LHCN-M2 (cell line): Measurements from ENCODE around the gene SYNGR4. TPM values are rescaled to one million over a fixed set of nuclear protein-coding genes. Genes with fewer than 3 reads are reported as not detected.
"Not testable (repeated sequence)": the region's sequence is repeated elsewhere in the genome, so short reads cannot be mapped to it uniquely, and the experiment has no call there.

Source experiments
- DNase-seq: peaks from one replicate; pipeline ENCODE4 v3.0.0-alpha.2; 2012; ENCODE audit warnings: low read depth
- polyA plus RNA-seq: library from polyadenylated mRNA; unstranded; fragments of >200 nt; gene quantifications from one replicate; pipeline ENCODE4 v1.2.1, GENCODE V29; 2012; ENCODE audit warnings: missing spikeins
- total RNA-seq: library from RNA; depleted of rRNA; stranded (reverse); fragments of >200 nt; gene quantifications from 2 replicates; pipeline ENCODE4 v1.2.3, GENCODE V29; 2014; rRNA removed

The SYNGR4 gene, protein sequence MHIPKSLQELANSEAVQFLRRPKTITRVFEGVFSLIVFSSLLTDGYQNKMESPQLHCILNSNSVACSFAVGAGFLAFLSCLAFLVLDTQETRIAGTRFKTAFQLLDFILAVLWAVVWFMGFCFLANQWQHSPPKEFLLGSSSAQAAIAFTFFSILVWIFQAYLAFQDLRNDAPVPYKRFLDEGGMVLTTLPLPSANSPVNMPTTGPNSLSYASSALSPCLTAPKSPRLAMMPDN
- not detected in 2 replicates for total RNA-seq
- not detected for polyA plus RNA-seq

DNA sequence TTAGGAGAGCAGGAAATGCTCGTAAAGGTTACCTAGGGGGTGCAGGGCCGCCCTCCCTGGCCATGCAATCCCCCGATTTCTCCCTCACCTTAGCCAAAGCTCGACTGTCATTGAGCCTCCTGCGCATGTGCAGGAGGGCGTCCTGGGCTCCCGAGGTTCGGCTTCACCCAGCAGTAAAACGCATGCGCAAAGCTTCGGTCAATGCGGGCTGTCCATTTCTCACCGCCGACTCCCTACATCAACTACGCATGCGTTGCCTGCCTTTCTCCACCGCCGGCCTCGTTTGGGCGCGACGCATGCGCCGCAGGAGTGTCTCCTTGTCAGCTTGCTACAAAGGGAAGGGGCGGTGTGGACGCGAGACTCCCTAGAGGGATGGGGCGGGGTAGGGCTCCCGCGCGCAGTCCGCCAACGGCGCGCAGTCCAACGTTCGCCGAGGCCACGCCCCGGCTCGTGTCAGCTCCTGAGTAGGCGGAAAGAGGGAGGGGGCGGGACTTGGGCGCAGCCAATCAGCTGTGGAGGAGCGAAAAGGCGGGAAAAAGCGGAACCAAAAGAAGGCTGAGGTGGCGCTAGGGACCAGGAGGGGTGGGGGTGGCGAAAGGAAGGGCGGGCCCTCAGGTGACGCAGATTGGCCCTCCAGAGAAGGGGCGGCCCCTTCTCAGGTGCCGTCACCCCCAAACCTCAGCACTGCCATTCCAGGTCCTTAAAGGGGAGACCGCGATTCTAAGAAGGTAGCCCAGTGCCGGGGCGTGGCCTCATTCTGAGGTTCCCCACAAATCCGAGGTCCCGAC lies at the start of gene SYNGR4, which contains the start of gene TMEM143:
SYNGR4 (plus strand) TSS at position 558 of the 788 bp plus-strand sequence. CDS start 1,476 bp downstream, outside the sequence.
TMEM143 (minus strand) TSS at position 131 of the 788 bp plus-strand sequence; CDS start at position 111, 20 bp downstream.
- peak; percentile 99 for DNase-seq

DNA sequence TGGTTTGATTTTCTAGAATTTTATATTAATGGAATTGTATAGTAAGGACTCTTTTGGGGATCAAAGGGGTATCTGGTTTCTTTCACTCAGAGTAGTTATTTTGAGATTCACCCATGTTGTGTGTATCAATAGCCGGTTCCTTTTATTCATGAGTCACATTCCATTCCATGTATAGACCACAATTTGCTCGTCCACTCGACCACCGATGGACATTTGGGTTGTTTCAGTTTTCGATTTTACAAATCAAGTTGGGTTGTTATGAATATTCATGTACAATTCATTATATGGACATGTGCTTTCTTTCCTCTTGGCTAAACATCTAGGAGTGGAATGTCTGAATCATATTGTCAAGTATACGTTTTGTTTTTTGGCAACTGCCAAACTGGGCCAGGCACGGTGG lies 48.5 kb upstream of the SYNGR4 start:
- no peak for DNase-seq

DNA sequence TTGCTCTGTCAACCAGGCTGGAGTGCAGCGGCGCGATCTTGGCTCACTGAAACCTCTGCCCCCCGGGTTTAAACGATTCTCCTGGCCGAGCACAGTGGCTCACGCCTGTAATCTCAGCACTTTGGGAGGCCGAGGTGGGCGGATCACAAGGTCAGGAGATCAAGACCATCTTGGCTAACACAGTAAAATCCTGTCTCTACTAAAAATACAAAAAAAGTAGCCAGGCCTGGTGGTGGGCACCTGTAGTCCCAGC lies 46.5 kb upstream of the SYNGR4 start:
- DNase-seq: not testable (repeated sequence)

DNA sequence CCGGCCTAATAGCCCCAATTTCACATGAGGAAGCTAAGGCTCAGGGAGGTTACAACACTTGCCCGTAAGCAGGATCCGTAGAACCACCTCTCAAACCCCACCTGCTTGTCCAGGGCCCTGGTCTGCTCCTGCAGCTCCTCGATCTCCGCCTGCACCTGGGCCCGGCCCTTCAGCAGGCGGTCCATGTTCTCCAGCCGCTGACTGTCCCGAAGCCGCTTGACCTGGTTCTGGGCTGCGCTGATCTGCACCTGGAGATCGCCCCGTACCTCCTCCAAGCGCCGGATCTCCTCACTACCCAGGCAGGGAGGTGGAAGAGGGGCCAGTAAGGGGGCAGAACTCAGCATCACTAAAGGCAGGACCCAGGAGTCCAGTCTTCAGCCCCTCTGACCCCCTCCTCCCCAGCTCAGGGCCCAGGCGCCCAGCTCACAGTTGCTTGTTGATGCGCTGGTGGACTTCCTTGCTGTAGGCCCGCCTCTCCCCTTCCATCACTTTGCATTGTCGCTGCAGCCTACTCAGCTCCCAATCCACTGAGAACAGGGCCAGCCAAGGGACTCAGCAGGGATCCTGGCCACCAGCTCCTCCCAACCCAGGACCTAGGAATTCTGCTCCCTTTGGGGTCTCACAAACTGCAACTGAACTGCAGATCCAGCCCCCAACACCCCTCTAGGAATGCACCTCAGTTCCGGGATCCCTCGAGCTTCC lies 45.7 kb upstream of the SYNGR4 start:
- DNase-seq: no peak

DNA sequence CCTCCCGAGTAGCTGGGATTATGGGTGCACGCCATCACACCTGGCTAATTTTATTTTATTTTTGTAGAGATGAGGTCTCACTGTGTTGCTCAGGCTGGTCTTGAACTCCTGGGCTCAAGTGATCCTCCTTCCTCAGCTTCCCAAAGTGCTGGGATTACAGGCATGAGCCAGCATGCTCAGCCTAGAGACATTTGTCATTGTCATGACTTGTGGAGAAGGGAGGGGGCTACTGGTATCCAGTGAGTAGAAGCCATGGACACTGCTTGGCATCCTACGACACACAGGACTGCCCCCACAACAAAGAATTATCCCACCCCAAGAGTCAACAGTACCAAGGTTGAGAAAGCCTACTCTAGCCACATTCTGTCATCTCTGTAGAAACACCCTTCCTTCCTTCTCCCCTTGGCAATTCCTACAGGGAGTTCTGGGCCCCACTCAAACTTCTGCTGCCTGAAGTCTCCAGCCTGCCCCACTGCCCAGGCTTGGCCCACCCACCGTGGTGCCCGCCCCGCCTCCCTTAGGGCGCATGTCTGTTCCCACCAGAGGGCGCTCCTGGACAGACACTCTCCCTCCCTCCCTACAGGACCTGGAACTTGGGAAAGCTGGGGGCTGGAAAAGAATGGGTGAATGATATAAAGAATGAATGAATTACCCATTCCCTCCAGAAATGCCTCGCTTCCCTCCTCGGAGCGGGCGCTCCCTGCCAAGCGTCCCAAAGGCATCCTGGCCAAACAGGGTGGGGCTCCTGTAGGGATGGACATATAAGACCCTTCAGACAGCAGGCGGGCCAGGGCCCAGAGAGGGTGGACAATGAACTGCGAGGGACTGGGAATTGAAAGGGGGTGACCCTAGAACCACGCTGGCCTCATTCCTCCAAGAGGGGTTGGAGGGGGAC lies 44.3 kb upstream of the SYNGR4 start:
- DNase-seq: peak; percentile 77

DNA sequence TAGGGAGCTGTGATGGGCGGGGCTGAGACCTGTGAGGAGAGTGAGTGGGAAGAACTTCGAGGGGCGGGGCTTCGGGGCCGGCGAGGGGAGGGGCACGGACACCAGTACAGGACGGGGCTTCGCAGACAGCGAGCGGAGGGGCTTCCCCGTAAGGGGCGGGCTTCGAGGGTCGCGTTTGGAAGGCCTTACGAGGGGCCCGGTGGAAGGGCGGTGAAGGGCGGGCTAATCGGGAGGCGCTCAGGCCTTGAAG lies 42.9 kb upstream of the SYNGR4 start:
- DNase-seq: peak; percentile 26

DNA sequence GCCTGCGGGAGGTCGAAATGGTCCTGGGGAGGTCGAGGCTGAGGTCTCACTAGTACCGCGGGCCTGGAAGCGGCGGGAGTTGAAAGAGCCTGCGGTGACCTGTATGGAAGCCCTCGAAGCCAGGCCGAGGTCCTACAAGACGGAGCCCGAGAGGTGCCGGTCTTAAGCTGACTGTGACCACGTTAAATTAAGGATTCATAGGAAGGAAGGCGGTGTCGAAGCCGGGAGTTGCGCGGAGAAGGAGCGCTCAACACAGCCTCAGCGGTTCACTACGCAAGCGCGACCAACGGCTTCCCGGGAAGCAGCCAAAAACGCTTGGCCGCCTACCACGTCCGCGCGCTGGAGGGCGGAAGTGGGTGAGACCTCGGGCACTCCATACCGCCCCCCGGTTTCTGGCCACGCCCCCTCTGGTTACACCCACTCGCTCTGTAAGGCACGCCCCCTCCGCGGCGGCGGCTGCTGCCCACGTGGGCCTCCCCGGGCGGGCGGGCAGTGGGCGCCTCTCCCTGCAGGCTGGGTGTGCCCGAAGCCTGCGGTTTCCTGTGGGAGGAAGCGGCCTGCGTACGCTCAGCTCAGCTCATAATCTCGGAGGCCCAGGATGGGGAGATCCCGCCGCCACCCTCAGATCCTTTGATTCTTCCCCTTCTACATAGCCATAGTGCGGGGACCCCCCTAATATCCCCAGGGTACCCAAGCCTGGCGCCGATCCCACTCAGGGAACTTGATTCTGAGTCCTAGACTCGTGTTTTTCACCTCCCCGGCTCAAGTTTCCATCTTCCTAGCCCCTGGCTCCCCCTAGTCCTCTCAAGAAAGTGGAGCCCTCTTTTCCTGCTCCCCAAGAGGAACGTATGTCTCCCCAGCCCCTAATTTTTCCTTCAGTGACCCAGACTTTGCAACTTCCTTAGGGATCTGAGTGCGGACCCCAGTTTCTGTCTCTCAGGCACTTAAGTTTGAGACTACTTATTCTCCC lies 42.3 kb upstream of the SYNGR4 start:
- peak; percentile 98 for DNase-seq

DNA sequence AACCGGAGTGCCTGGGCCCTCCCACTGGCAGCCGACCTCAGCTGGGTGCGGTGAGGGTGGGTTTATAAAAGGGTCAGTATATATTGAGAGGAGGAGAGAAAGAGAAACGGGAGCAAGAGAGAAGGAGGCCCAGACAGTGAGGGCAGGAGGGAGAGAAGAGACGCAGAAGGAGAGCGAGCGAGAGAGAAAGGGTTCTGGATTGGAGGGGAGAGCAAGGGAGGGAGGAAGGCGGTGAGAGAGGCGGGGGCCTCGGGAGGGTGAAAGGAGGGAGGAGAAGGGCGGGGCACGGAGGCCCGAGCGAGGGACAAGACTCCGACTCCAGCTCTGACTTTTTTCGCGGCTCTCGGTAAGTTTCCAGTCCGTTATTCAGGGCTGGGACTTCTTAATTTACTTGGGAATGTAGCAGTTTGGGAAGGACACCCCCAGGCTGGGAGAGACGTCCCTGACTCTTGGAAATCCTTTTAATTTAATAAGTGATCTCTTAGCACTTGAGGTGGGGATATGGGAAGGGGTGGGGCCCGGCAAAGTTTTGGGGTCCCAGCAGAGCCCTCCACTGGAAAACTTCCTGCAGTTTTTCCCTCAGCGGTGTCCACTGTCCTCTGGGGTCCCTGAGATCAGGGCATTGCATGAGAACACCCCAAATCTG lies 38.8 kb upstream of the SYNGR4 start, which contains the start of gene EMP3:
EMP3 (plus strand) TSS at position 288 of the 646 bp plus-strand sequence. CDS start 1,293 bp downstream, outside the sequence.
- peak; percentile 90 for DNase-seq

DNA sequence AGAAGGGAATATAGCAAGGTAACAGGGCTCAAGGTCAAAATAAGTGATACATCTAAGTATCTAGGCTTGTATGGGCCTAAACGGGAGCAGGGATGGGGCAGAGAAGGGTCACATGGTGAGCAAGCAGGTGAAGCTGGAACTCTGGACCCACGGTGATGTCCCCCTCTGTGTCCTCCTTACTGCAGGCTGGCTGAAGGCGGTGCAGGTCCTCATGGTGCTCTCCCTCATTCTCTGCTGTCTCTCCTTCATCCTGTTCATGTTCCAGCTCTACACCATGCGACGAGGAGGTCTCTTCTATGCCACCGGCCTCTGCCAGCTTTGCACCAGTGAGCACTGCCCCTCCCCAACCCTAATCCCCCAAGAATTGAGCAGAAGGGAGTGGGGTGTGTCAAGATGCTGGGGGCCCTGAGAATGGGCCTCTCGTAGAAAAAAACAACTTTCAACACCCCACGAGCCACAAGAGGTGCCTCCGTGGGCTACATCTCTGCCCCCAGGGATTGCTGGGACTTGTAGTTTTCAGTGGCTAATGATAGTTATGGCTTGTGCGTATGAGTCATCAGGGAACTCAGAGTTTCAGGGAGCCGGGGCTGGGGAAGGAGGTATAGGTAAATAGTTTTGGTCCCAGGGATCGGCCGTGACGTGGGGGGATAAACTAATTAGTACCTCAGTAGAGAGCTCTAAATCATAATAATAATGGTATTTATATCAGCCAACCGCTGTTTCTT lies 34.8 kb upstream of the SYNGR4 start:
- DNase-seq: peak; percentile 66

DNA sequence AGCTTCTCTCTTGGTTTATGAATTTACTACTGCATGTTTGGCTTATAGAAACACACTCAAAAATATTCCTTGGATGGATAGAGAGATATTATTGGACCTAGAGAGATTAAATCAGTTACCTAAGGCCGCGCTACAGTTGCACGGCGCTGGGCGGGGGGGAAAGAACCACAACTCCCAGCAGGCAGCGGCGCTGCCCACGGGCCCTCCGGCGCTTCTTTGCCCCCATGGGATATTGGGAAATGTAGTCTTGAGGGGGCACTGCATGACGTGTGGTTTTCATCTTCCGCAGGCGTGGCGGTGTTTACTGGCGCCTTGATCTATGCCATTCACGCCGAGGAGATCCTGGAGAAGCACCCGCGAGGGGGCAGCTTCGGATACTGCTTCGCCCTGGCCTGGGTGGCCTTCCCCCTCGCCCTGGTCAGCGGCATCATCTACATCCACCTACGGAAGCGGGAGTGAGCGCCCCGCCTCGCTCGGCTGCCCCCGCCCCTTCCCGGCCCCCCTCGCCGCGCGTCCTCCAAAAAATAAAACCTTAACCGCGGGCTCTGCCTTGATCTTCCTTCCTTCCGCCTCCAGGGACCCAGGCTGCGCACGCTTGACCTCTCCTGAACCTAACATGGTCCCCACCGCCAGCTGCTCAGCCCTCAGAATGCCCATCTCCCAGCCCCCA lies 34.0 kb upstream of the SYNGR4 start:
- DNase-seq: no peak

DNA sequence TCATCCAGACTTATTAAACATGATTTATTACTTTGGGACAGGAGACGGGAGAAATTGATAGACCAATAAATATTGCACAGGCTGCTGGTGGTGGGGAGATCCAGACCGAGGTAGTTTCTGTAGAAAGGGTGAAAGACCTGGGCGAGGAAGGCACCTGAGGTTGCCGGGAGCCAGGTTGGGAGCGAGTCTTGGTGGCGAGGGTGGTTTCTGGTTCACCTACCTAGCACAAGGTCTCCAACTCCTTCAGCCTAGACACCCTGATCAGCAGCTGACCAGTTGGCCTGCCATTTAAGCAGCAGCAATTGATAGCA lies 31.9 kb upstream of the SYNGR4 start:
- no peak for DNase-seq

DNA sequence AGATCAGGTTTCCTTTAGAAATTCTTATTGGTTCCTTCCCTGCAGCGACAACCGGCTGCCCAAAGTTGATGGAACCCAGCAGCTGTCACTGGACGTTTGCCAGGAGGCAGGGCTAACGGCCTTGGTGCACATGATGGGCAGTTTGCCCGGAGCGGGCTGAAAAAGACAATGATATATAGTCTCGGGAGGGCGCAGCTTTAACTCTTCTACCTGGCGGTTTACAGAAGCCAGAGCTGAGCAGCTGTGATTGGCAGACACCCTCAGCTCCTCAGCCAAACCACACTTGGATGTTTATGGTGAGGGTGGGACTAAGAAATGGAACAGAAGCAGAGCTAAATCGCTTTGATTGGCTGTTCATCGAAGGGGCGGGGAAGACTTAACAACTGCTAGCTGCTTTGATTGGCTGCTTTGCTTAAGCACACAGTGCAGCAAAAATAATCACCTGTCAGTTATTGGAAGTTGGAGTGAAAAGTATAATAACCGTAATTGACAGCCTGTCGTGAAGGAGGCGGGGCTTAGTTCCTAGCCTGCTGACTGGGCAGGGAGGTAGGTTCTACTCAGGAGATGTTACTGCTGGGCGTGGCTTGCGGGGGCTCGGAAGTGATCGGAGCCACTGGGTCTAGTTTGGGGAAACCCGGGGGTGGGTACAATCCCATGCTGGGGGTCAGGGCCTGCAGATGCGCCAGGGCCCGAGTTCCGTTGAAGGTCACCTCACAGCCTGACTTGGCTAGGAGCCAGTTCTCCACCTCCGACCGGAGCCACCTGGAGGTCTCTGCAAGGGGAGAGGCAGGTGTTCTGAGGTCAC lies 31.3 kb upstream of the SYNGR4 start:
- DNase-seq: peak; percentile 99

DNA sequence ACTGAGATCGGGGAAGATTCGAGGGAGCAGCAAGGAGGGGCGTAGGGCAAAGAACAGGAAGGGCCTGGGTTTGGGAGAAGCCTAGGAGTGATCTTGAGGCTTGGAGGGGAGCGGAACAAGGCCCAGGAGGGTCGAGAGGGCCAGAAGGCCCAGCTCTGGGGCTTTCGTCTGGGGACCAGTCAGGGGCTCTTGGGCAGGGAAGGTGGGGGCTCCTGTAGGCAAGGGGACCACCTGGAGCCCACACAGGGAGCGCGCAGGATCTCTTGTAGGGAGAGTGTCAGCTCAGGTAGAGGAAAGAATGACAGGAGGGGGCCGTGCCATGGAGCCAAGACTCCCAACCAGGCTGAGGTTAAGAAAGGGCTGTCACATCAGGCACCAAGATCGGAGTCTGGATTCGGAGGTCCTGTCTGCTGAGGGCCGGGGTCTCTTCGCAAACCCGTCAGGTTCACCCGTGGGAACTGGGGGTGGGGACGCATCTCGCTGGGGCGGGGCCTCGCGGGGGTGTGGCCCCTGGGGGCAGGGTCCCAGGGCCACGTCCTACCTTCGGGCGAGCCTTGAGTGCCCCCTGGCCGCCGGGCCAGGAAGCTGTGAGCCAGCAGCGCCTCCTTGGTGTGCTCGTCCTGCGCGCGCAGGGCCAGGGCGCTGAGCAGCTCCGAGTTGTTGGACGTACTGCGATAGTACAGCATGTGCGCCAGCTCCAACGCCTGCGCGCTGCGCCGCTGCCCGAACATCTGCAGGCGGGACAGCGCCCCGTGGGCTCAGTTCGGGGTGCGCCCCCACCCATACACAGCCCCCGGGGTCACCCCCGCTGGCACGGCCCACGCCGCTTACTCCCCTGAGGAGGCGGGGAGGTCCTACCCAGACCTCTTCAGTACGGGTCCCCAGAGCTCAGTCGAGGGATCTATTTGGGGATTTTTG lies 30.4 kb upstream of the SYNGR4 start:
- peak; percentile 81 for DNase-seq

DNA sequence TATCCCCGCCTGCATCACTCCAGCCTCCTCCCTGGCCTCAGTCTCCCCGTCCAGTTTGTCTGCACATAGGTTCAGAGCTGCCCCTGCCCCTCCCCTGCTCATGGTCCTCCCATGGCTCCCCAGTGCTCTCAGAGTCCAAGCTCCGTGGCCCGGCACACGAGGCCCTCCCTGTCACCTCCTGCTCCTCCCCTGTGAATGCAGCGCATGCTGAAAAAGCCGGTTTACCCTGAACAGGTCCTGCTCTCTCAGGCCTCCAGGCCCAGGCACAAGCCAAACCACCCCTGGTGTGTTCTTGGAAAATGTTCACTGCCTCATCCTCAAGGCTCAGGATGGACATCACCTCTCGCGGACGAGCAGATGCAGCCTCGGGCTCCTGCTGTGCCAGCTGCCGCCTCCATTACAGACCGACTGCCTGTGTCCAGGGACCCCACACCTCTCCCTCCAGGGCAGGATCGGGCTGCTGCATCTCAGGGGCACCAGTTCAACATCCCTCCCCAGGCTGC lies 25.9 kb upstream of the SYNGR4 start:
- no peak for DNase-seq

DNA sequence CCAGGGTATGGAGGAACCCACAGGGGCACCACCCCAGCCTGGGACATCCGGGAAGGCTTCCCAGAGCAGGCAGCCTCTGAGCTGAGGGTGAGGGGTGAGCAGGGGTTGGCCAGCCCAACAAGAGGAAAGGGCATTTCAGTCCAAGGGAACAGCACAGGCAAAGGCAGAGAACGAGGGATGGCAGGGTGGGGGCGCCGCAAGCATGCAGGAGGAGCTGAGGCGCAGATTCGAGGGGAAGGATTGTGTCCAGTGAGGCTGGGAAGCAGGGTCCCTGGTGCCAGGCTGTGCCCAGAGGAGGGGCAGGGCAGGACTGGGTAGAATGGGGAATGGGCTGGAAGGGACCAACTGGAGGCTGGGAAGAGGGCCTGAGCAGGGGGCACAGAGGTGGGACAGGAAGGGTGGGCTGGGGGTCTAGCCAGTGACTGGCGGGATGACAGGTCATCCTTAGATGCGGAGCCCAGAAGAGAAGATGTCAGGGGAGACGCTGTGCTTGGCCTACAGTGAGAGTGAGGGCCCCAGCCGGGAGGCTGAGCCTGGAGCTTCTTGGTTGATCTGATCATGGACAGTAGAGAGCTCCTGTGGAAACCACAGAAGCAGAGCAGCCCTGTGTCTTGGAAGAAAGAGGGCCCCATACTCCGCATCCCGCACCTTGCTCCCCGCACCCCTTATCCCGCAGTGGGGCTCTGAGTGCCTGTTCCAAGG lies 25.2 kb upstream of the SYNGR4 start:
- no peak for DNase-seq

DNA sequence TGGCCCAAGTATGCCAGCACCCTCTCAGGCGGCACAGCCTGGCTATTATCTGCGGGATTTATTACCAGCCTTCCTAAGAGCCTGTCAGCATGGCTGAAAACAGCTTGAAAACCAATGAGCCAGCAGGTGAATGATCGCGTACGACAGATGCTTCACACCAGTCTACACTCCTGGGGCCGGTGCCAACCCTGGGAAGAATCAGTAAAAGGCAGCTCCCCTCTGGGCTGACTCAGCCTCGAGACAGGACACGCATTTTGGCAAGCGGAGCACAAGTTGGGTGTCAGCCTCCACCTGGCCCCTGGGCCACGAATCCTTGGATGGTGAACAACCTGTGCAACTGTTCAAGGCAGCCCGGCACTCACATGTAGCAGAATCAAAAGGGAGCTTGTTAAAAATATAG lies 23.2 kb upstream of the SYNGR4 start:
- peak; percentile 39 for DNase-seq
